PFSK-1 (cell line): ENCODE results near the gene NDST4.

Experiments used
- FOXP2 ChIP-seq: optimal IDR thresholded peaks from 2 replicates; pipeline ENCODE3; 2011; ENCODE audit warnings: borderline replicate concordance, control low read depth, inconsistent platforms; ENCODE audit not compliant: insufficient read depth; ENCODE audit errors: extremely low read length, extremely low read depth
- POLR2AphosphoS5 ChIP-seq: IDR thresholded peaks from 2 replicates; pipeline ENCODE4 v1.6.1; 2012; ENCODE audit warnings: low read depth, mild to moderate bottlenecking, control low read depth, low read length, moderate library complexity
- REST ChIP-seq, 2 experiments: IDR thresholded peaks; 2 replicates each; pipeline versions ENCODE4 v1.6.1 to v1.8.0; 2011 to 2012; ENCODE audit warnings: low read depth in 2 of 2, low read length in 2 of 2, control low read depth in 1 of 2, inconsistent platforms in 1 of 2, mild to moderate bottlenecking in 1 of 2, moderate library complexity in 1 of 2; ENCODE audit not compliant: insufficient read depth in 1 of 2
- SIN3A ChIP-seq: IDR thresholded peaks from 2 replicates; pipeline ENCODE4 v1.6.1; 2012; ENCODE audit warnings: mild to moderate bottlenecking, low read length, moderate library complexity, borderline replicate concordance; ENCODE audit not compliant: insufficient read depth
- TAF1 ChIP-seq: IDR thresholded peaks from 2 replicates; pipeline ENCODE4 v1.6.1; 2012; ENCODE audit warnings: low read length, control low read depth, borderline replicate concordance; ENCODE audit not compliant: insufficient read depth

GRCh38 chr4:114980932-114981708 is 132.3 kb downstream of the NDST4 start:
- no peak for TF ChIP-seq POLR2AphosphoS5
- TF ChIP-seq REST (IDR thresholded peaks at IDR 0.05; ENCODE audit: insufficient read depth in 1 of 2, low read depth in 2 of 2, low read length in 2 of 2) = no peak
- no peak for TF ChIP-seq FOXP2
- no peak for TF ChIP-seq TAF1
- TF ChIP-seq SIN3A = no peak
